ENCODE data around the gene FBXO34.
"Not testable (repeated sequence)": the region's sequence is repeated elsewhere in the genome, so short reads cannot be mapped to it uniquely, and the experiment has no call there.

The FBXO34 gene

GRCh38 chr14:55382483-55382882 is 111.3 kb downstream of the FBXO34 start:
- DNase-seq (ENCODE audit: low read depth) = no peak

- not testable (repeated sequence) for DNase-seq (ENCODE audit: low read depth)
These were observed 111.8 kb downstream of the FBXO34 start for GRCh38 chr14:55383056-55383466.

GRCh38 chr14:55383541-55384140 is 112.4 kb downstream of the FBXO34 start:
- DNase-seq (ENCODE audit: low read depth) = no peak

GRCh38 chr14:55384536-55384935 is 113.3 kb downstream of the FBXO34 start:
- no peak for DNase-seq (ENCODE audit: low read depth)

- DNase-seq (ENCODE audit: low read depth) = no peak
These were observed 115.0 kb downstream of the FBXO34 start for GRCh38 chr14:55386037-55386808.

GRCh38 chr14:55387121-55387520 is 115.9 kb downstream of the FBXO34 start:
- DNase-seq (ENCODE audit: low read depth) = no peak

- DNase-seq (ENCODE audit: low read depth) = no peak
These were observed 116.9 kb downstream of the FBXO34 start for GRCh38 chr14:55388160-55388559.

- no peak for DNase-seq (ENCODE audit: low read depth)
These were observed 118.1 kb downstream of the FBXO34 start for GRCh38 chr14:55389330-55389729.

GRCh38 chr14:55398679-55399078 is 127.5 kb downstream of the FBXO34 start:
- DNase-seq (ENCODE audit: low read depth) = no peak

- DNase-seq (ENCODE audit: low read depth) = no peak
These were observed 128.0 kb downstream of the FBXO34 start for GRCh38 chr14:55399183-55399582.

GRCh38 chr14:55399852-55400251 is 128.6 kb downstream of the FBXO34 start:
- DNase-seq (ENCODE audit: low read depth) = no peak

- no peak for DNase-seq (ENCODE audit: low read depth)
These were observed 130.5 kb downstream of the FBXO34 start for GRCh38 chr14:55401751-55402150.
